ENCODE data around the gene SYT17. TPM values are rescaled to one million over a fixed set of nuclear protein-coding genes. Genes with fewer than 3 reads are reported as not detected.

The SYT17 gene
- polyA plus RNA-seq, 1 donor: 12.2 TPM

- no peak for DNase-seq
Observed at GRCh38 chr16:19264123-19264673, 96.2 kb downstream of the SYT17 start.

- no peak for DNase-seq
Observed at GRCh38 chr16:19265380-19265930, 97.4 kb downstream of the SYT17 start.

GRCh38 chr16:19266774-19267173 is 98.7 kb downstream of the SYT17 start:
- no peak for DNase-seq

DNA sequence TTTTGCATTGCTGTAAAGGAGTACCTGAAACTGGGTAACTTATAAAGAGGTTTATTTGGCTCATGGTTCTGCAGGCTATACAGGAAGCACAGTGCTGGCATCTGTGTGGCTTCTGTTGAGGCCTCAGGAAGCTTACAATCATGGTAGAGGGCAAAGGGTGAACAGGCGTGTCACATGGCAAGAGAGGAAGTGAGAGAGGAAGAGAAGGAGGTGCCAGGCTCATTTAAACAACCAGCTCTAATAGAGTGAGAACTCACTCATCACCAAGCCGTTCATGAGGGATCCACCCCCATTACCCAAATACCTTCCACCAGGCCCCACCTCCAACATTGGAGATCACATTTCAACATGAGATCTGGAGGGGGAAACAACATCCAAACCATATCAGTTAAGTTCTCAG is 101.1 kb downstream of the SYT17 start:
- DNase-seq: no peak

- DNase-seq: no peak
Observed at GRCh38 chr16:19274165-19274797, 106.2 kb downstream of the SYT17 start.

DNA sequence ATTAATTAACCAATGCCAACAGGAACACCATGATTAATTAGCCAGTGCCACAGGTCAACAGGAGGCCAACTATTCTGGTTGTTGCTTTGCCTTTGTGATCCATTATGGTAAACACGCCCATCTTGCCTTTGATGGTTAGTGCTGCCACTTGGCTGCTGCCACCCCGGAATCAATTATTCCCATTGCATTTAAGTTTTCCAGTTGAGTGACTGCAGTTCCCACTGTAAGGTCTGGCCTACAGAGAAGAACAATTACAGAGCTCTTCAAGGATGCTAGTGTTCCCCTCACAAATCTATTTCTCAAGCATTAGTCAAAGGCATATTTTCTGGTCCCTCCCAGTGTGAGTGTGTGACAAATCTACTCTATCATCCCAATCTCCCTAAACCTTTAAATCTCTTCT is 110.4 kb downstream of the SYT17 start:
- no peak for DNase-seq

GRCh38 chr16:19281246-19281645 is 113.2 kb downstream of the SYT17 start:
- peak; percentile 42 for DNase-seq

DNA sequence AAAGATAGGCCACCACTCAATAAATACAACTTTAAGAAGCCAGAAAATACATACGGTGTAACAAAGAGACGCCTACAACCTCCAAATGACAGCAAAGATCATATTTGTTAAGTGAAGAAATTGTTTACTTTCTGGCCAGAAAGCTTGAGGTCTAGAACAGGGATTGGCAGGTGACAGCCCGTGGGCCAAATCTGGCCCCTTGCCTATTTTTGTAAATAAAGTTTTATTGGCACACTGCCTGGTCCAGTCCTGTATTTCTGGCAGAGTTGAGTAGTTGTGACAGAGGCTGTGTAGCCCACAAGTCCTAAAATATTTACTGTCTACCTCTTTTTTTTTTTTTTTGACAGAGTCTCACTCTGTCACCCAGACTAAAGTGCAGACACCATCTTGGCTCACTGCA is 114.1 kb downstream of the SYT17 start:
- no peak for DNase-seq

DNA sequence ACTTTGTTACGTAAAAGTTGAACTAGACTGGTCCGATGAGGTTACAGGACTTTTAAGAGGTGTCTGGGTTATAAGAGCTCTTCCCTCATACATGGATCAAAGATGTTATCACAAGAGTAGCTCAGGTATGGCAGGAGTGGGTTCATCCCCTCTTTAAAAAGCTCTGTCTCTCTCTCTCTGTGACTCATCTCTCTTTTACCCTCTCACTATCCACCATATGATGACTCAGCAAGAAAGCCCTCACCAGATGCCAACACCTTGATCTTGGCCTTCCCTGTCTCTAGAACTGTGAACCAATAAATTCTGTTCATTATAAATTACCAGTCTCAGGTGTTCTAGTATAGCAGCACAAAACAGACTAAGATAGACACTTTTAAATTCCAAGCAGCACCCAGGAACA is 115.6 kb downstream of the SYT17 start:
- no peak for DNase-seq

DNA sequence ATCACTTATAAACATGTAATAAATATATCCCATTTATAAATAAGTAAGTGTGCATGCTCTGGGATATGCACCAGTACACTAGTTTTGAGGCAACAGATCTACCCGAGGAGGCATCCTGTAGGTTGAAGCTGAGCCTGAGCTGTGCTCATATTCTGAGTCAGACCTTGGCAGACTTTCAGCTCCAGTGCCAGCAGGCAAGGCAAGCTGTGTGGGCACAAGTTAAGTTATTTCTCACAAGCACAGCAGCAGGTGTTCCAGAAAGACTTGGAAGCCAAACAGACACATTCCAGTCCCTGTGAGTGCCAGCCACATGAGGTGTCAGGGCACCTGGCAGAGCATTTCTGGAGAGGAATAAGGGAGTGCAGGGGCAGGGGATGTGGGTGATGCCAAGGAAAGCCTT is 116.2 kb downstream of the SYT17 start:
- DNase-seq: no peak

- no peak for DNase-seq
Observed at GRCh38 chr16:19285431-19285830, 117.4 kb downstream of the SYT17 start, which contains the start of gene CLEC19A. CLEC19A (plus strand) TSS chr16:19285731; CDS start chr16:19285852, 121 bp downstream.

- DNase-seq: no peak
Observed at GRCh38 chr16:19286827-19287226, 118.8 kb downstream of the SYT17 start.

- no peak for DNase-seq
Observed at GRCh38 chr16:19287241-19287640, 119.2 kb downstream of the SYT17 start.

GRCh38 chr16:19288872-19289799 is 121.1 kb downstream of the SYT17 start:
- no peak for DNase-seq

DNA sequence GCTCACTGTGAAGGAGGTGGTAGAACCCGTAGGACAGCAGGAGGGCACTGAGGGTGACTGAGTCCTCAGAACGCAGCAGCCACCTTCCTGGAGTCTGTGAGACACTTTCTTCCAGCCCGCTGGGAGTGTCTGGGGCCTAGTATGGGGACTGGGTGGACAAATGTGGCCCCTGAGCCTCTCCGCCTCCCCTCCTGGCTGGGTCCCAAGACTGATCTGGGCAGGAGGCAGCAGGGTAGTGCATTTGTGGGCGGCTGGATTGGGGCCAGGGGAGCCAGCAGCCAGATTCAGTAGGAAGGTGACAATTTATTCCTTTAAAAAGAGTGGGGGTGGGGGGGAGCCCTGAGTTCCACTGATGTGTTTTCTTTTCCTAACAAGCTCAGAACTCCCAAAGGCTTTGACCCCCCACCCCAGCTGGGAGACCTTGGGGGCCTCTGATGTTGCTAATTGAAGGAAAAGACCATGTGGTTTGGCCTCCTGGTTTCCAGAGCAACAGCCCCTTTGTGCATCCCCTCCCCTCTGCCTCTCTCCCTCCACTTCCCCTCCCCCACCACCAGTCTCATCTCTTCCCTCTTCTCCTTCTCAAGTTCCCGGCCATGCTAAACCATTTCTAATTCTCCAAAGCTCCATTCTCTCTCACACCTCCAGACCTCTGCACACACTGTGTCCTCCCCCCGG is 121.9 kb downstream of the SYT17 start:
- DNase-seq: no peak

- DNase-seq: no peak
Observed at GRCh38 chr16:19290860-19291259, 122.8 kb downstream of the SYT17 start.

- DNase-seq: no peak
Observed at GRCh38 chr16:19291475-19291874, 123.4 kb downstream of the SYT17 start.

GRCh38 chr16:19292186-19292585 is 124.1 kb downstream of the SYT17 start:
- DNase-seq: no peak

- no peak for DNase-seq
Observed at GRCh38 chr16:19294156-19294649, 126.2 kb downstream of the SYT17 start.

- DNase-seq: no peak
Observed at GRCh38 chr16:19295393-19295792, 127.4 kb downstream of the SYT17 start.

- DNase-seq: no peak
Observed at GRCh38 chr16:19297454-19297853, 129.4 kb downstream of the SYT17 start.

- no peak for DNase-seq
Observed at GRCh38 chr16:19299565-19299964, 131.5 kb downstream of the SYT17 start.
